ENCODE measurements around the gene DHX9. TPM values are rescaled to one million over a fixed set of nuclear protein-coding genes. Genes with fewer than 3 reads are reported as not detected.

The DHX9 gene
- total RNA-seq, 1 experiment from 2014 or later = 218 TPM

DNA sequence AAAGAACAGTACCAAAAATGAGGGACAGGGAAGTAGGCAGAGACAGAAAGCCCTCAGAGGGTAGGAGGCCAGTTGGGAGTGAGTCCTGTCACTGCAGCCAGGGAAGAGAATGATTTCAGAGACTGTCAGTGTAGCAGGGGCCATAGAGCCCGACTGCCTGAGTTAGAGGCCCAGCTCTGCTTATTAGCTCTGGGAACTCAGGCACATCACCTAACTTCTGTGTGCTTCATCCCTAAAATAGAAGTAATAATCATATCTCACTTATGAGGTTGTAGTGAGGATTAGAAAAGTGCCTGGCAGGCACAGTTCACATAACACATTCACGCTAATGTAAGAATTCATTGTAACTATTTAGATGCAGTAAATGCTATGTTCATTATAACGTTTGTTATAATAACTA, 31.2 kb upstream of the DHX9 start:
- no peak overlapping the region for H3K4me3 Mint-ChIP-seq (ENCODE audit: unreplicated experiment)
- H3K36me3 Mint-ChIP-seq (ENCODE audit: insufficient read depth, unreplicated experiment) = no peaks in the 10 kb centered on the region
- no peaks in the 10 kb centered on the region for H3K36me3 ChIP-seq (ENCODE audit: control insufficient read depth, insufficient read depth, low read length)
- no peaks in the 10 kb centered on the region for H3K9me3 Mint-ChIP-seq (ENCODE audit: unreplicated experiment)
- CTCF ChIA-PET = no interaction called here
- intact Hi-C loops (cut with micrococcal nuclease; ENCODE audit: unreplicated experiment) = loop anchor here (5.0 kb wide), 1 partner anchor 361 kb away; no protein-coding TSS in a partner anchor
- BruUV-seq (replicated peaks) = no TSS peak
- H3K27me3 Mint-ChIP-seq (ENCODE audit: insufficient read depth, unreplicated experiment) = no peaks in the 10 kb centered on the region
- no peak overlapping the region for H3K4me3 ChIP-seq (ENCODE audit: low read depth, low read length)
- POLR2A ChIA-PET = no interaction called here
- no peaks in the 10 kb centered on the region for H3K4me1 ChIP-seq
- DNase-seq = no peak
- no peaks in the 10 kb centered on the region for H3K4me1 Mint-ChIP-seq (ENCODE audit: low read depth, unreplicated experiment)
- no peaks in the 10 kb centered on the region for H3K27me3 ChIP-seq (replicated peaks; ENCODE audit: control insufficient read depth, insufficient read depth, low read length)
- no peak for TF ChIP-seq CTCF (IDR thresholded peaks at IDR 0.05; ENCODE audit: insufficient read depth in 1 of 2, low read depth in 1 of 2, low read length in 1 of 2, severe bottlenecking in 1 of 2, unreplicated experiment in 1 of 2)
- H3K9me3 ChIP-seq = no peaks in the 10 kb centered on the region
- no peak overlapping the region for H3K27ac Mint-ChIP-seq (ENCODE audit: unreplicated experiment)

GRCh38 chr1:182809414-182809957, 29.7 kb upstream of the DHX9 start:
- Histone ChIP-seq H3K36me3 (ENCODE audit: control insufficient read depth, insufficient read depth, low read length) (no peaks in the 10 kb centered on the region), H3K27me3 (replicated peaks; ENCODE audit: control insufficient read depth, insufficient read depth, low read length) (no peaks in the 10 kb centered on the region), H3K4me1 (no peaks in the 10 kb centered on the region), H3K4me3 (ENCODE audit: low read depth, low read length) (no peak overlapping the region), H3K9me3 (no peaks in the 10 kb centered on the region)
- DNase-seq = no peak
- Mint-ChIP-seq H3K4me1 (ENCODE audit: low read depth, unreplicated experiment) (no peaks in the 10 kb centered on the region), H3K9me3 (ENCODE audit: unreplicated experiment) (no peaks in the 10 kb centered on the region), H3K27me3 (ENCODE audit: insufficient read depth, unreplicated experiment) (no peaks in the 10 kb centered on the region), H3K36me3 (ENCODE audit: insufficient read depth, unreplicated experiment) (no peaks in the 10 kb centered on the region), H3K4me3 (ENCODE audit: unreplicated experiment) (no peak overlapping the region), H3K27ac (ENCODE audit: unreplicated experiment) (no peak overlapping the region)
- TF ChIP-seq CTCF (IDR thresholded peaks at IDR 0.05; ENCODE audit: insufficient read depth in 1 of 2, low read depth in 1 of 2, low read length in 1 of 2, severe bottlenecking in 1 of 2, unreplicated experiment in 1 of 2) = no peak
- intact Hi-C loops (cut with micrococcal nuclease; ENCODE audit: unreplicated experiment) = loop anchor here (5.0 kb wide), 1 partner anchor 362 kb away; no protein-coding TSS in a partner anchor
- POLR2A ChIA-PET = no interaction called here
- BruUV-seq (replicated peaks) = no TSS peak
- CTCF ChIA-PET = interaction anchor here (0.5 kb wide), 1 partner anchor 11 kb away, joined by 3 read pairs; no protein-coding TSS in a partner anchor

DNA sequence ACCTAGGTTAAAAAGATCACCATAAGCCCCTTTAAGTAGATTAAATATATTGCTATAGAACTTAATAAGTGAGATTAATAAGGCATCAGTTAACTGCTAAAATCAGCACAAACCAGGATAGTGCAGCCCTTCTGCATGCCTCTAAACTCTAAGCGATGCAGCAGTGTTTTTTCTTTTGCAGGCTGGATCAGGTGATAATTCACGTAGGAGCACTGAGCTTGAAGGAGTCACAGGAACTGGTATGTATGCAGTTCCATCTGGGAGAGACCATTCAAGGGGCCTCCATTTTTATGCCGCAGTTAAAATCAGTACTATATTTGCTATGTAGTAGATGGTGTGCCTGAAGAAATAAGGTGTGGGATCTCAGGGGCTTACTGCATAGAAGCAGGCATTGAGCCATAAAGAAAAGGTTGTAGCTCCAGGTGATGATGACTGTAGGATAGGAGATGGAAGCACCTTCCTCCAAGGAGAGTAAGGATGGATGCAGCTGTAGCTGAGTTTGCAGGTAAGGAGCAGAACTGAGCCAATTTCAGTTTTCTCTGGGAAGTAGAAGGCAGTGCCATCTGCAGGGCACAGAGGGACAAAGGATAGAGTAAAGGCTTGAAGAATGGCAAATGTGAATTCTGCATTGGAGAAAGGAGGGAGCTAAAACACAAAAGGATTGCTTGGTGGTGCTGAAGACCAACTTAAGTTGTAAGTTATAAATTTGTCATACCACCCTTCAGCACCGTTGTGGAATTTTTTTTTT, 27.0 kb upstream of the DHX9 start:
- CTCF ChIA-PET = no interaction called here
- no peaks in the 10 kb centered on the region for H3K9me3 ChIP-seq
- POLR2A ChIA-PET = no interaction called here

More for the DNA sequence above, 27.0 kb upstream of the DHX9 start:
- Mint-ChIP-seq H3K27ac (ENCODE audit: unreplicated experiment) (no peak overlapping the region), H3K9me3 (ENCODE audit: unreplicated experiment) (no peaks in the 10 kb centered on the region), H3K36me3 (ENCODE audit: insufficient read depth, unreplicated experiment) (no peaks in the 10 kb centered on the region), H3K27me3 (ENCODE audit: insufficient read depth, unreplicated experiment) (no peaks in the 10 kb centered on the region), H3K4me3 (ENCODE audit: unreplicated experiment) (no peak overlapping the region), H3K4me1 (ENCODE audit: low read depth, unreplicated experiment) (peaks cover 3% of the 10 kb centered on the region)
- Histone ChIP-seq H3K36me3 (ENCODE audit: control insufficient read depth, insufficient read depth, low read length) (no peaks in the 10 kb centered on the region), H3K4me1 (0 out of 2 replicates have a peak, but pooled peaks cover 3% of the 10 kb centered on the region), H3K27me3 (replicated peaks; ENCODE audit: control insufficient read depth, insufficient read depth, low read length) (no peaks in the 10 kb centered on the region), H3K4me3 (ENCODE audit: low read depth, low read length) (no peak overlapping the region)
- intact Hi-C loops (cut with micrococcal nuclease; ENCODE audit: unreplicated experiment) = no loop called here
- no peak for TF ChIP-seq CTCF (IDR thresholded peaks at IDR 0.05; ENCODE audit: insufficient read depth in 1 of 2, low read depth in 1 of 2, low read length in 1 of 2, severe bottlenecking in 1 of 2, unreplicated experiment in 1 of 2)
- no TSS peak for BruUV-seq (replicated peaks)
- no peak for DNase-seq
